ENCODE measurements around the gene MED22.

DNA sequence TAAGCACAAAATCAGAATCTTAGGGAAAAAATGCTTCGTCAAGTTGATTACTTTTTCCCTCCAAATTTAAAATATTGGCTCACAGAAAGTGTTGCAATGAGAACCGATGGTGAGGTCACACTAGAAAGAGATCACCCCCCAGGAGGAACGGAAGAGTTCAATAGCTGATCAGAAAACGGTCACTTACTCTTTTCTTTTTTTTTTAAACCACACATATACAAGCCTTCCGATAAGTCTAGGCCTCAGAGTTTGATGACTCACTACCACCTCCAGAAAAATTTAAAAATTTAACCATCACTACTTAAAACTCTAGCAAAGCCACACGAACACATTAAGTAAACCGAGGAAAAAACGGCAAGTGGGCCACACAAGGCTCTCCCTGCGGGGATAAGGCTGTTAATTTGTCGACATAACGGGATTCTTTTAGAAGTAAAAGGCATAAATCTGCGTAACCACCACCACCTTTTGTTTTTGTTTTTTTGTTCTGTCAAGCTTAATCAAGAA lies 26.7 kb upstream of the MED22 start:
- TF ChIP-seq, protein P1, sequence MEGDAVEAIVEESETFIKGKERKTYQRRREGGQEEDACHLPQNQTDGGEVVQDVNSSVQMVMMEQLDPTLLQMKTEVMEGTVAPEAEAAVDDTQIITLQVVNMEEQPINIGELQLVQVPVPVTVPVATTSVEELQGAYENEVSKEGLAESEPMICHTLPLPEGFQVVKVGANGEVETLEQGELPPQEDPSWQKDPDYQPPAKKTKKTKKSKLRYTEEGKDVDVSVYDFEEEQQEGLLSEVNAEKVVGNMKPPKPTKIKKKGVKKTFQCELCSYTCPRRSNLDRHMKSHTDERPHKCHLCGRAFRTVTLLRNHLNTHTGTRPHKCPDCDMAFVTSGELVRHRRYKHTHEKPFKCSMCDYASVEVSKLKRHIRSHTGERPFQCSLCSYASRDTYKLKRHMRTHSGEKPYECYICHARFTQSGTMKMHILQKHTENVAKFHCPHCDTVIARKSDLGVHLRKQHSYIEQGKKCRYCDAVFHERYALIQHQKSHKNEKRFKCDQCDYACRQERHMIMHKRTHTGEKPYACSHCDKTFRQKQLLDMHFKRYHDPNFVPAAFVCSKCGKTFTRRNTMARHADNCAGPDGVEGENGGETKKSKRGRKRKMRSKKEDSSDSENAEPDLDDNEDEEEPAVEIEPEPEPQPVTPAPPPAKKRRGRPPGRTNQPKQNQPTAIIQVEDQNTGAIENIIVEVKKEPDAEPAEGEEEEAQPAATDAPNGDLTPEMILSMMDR (IDR thresholded peaks at IDR 0.05) = no peak
- no peak for TF ChIP-seq POLR2A (IDR thresholded peaks at IDR 0.05)

Data from lower leg skin (tissue), 3 donors.